HG02642 (cell line): ENCODE results near the gene NR2E3.

Experiments used
- ATAC-seq: cut with Tn5 transposase; IDR thresholded peaks from one replicate; pipeline ENCODE4 v1.9.1; 2021; ENCODE audit warnings: mild to moderate bottlenecking; ENCODE audit not compliant: unreplicated experiment, poor library complexity

NR2E3 gene

DNA sequence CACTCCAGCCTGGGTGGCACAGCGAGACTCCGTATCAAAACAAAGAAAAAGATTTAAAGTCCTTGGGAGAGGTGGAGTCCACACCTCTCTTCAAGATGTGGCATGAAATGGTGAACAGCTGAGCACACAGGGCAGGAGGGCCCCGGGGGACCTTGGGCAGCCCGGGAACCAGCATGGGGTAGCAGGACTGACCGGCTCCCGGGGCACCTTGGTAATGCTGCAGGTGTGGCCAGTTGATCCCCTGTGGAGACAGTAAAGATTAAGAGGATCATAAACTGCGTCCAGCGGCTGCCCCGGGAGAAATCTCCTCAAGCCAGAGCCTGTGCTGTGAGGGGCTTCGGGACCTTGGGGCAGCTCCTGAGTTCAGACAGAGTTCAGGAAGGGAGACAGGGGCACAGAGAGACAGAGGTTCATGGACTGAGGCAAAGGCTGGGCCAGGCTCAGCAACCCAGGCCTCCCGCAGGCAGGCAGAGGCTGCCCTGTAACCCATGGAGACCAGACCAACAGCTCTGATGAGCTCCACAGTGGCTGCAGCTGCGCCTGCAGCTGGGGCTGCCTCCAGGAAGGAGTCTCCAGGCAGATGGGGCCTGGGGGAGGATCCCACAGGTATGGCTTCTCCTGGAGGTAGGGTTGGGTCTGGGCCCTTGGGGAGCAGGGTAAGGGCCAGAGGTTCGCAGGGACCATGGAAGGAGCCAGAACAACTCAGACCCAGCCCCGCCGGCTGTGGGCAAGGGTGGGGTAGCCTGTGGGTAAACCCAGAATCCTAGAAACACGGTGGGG, at the start of gene NR2E3:
Gene NR2E3 (plus strand): TSS at position 299 of the 780 bp plus-strand sequence. CDS start 190 bp downstream, at position 489.
- ATAC-seq, result no peak

DNA sequence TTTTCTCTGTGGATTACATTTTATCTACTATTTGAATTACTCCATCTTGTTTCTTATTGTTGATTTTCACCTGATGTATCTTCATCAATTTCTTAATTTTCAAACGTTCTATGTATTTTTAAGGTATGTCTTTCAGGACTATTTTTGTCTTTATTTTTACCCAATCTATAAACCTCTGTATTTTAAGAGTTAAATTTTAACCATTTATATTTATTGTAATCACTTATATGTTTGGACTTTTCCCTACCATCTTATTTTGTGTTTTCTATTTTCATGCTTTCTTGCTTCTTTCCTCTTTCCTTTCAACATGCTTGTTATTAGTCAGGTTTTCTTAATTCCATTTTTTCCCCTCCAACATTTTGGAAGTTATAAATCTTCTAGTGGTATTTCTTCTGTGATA, 49.5 kb upstream of the NR2E3 start:
- ATAC-seq, result no peak

DNA sequence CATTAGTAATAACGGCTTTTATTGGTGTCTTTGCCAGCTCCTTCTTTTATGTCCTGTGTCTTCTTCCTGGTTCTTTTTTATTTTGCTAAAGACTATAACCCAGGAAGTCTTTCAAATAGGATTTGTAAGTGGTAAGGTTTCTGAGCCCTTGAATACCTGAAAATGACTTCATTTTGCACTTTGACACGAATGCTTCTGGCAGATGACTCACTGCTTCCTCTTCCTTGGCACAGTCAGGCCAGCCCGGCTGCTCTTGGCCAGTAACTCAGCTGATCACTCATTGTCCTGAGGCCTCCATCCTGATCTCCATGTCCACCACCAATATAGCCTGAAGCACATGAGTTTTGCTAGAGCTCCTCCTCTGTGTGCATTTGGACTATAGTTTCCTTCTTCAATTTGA, 48.7 kb upstream of the NR2E3 start:
- ATAC-seq, result no peak

DNA sequence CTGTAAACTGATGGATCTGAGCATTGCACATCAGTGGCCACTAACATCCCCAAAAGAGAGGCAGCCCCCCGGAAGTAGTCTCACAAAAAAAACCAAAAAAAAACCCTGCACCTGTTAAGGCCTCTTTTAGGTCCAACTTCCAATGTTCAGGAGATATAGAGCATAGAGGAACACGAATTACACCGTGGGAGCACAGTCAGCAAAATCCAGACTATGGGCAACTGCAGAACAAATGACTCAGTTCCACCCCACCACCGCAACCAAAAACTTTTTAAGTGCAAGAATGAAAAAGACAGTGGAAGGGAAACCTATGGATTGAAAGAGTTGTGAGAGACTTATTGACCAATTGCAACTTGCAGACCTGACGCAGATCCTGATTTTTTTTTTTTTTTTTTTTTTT, 42.2 kb upstream of the NR2E3 start:
- no peak for ATAC-seq

DNA sequence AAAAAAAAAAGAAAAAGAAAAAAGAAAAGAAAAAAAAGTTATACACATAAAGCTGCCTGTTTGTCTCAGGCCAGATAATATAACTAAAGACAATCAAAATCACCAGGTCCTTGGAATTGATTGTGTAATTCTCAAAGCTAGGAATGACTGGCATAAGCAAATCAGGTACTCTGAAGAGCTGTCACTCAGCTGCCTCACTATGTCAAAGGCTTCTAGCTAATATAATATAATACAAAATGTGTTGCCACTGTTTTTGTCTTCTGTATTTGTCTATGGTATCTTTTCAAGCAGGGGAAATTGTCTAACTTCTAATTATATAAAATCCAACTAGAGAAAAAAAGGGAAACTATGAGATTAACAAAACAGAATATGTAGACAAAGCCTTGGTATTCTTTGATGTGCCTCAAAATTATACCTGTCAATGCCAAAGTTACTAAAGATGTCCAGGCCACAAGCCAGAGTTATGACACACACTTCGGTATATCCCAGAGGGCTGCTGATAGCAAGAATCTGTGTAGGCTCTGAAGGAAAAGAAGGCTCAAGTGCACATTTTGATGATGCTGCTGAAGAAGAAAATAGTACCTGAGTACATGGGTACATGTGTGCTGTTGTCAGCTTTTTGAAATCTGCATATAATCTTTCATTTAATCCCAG, 37.0 kb upstream of the NR2E3 start:
- ATAC-seq, result no peak

DNA sequence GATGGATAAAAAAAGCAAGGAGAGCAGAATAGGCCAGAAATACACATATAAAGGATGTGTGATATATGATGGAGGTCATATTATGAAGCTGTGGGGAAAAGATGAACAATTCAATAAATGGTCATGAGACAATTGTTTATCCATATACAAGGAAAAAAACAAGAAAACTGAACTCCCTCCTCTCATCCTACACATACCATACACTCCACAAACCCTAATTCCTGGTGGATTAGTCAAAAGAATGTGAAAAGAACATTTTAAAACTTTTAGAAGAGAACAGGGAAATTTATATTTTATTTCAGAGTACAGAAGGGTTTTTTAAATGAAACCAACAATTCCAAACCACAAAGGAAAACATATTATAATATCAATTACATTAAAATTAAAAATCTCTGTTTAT, 34.5 kb upstream of the NR2E3 start:
- no peak for ATAC-seq

DNA sequence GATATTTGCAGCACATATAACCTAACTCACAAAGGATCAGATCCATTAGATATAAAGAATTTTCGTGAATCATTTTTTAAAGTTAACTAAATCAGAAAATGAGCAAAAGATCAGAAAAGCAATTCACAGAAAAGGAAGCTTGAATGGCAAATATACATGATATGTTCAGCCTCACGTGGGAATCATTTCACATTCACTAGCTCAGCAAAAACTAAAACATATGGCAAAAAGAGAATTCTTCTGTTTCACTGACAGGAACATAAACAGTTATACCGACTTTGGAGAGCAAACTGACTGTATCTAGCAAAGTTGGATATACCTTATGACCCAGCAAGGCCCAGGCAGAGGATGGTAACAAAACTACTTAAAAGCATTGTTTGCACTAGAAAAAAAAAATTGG, 34.0 kb upstream of the NR2E3 start:
- no peak for ATAC-seq

DNA sequence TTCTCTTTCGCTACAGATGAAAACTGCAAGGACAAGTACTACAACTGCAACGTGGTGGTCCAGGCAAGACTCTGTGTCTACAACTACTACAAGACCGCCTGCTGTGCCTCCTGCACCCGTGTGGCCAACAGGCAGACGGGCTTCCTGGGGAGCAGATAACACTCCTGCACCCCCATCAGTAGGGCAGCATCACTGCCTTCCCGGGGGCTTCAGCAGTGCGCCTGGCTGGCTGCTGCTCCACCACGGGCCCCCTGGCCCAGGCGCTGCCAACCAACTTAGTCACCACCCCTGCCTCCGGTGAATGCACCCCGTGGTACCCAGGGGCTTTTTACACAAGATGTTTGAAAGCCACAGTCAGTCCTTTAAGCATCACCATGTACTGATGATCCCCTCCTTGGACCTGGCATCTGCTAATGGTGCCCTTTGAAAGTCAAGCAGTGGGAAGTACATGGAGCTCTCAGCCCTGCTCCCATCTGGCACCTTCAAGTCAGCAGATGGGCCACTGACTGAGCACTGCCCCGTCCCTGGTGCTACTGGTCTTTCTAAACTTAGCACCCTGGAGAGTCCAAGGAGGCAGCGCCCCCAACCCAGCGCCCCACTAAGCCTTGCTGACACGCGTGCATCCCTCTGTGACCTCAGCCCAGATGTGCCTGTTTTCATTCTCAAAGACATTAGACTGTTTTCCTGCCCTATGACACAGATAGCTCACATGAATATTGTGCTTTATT, 33.0 kb upstream of the NR2E3 start:
- no peak for ATAC-seq

DNA sequence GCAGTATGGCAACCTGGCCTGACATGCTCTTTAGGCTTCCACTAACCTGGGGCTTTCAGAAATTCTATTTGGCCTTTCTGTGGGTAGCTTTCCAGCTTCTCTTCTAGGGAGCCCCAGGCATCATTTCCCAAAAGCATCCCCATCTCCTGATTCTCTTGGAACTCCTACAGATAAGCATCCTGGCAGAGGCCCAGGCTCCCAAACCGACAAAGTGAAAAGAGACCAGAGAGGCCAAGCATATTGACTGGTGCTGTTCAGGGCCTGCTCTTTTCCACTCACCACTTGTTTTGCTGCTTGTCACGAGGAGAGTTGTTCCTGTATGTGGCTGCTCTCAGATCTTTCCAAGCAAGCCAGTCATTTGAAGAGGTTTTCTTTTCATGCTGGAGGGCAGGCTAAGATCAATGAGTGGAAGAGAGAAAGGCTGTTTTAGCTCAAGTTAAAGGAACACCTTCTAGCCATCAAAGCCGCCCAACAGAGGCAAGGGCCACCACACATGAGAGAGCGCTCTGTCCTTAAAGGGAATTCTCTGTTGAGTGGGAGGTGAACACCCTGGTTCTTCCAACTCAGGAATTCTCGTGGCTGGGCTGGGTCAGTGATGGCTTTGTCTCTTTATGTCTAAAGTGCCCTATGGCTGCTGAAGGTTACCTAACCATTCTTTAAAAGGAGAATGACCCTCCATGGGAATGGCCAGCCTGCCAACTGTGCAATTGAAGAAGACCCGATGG, 31.1 kb upstream of the NR2E3 start:
- no peak for ATAC-seq

DNA sequence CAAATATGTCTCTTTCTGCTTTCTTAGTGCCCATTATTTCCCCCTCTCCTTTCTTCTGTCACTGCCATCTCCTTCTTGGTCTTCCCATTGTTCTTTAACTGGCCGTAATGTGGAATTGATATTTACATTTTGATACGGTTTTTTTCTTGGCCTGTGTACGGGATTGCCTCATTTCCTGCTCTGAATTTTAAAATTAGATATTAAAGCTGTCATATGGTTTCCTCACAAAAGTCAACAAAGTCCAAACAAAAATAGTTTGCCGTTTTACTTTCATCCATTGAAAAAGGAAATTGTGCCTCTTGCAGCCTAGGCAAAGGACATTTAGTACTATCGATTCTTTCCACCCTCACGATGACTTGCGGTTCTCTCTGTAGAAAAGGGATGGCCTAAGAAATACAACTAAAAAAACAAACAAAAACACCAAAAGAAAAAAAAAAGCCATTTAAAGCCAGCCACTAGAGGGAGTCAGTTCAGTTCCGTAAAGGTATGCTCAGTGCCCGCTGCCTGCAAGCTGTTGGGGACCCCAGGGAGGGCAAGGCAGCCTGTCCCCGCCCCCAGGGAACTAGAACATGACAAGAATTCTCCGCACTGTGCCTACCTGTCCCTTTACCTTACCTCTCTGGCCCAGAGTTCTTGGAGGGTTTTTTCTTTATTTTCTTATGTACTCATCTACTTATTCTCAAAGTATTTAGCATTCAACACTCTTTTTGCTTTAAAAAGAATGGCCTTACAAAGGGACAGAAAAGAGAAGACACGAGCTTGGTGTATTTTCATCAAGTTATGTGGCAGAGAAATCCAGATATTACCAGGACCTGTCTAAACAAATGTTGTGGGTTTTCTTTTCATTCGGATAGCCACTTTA, 30.0 kb upstream of the NR2E3 start:
- no peak for ATAC-seq

DNA sequence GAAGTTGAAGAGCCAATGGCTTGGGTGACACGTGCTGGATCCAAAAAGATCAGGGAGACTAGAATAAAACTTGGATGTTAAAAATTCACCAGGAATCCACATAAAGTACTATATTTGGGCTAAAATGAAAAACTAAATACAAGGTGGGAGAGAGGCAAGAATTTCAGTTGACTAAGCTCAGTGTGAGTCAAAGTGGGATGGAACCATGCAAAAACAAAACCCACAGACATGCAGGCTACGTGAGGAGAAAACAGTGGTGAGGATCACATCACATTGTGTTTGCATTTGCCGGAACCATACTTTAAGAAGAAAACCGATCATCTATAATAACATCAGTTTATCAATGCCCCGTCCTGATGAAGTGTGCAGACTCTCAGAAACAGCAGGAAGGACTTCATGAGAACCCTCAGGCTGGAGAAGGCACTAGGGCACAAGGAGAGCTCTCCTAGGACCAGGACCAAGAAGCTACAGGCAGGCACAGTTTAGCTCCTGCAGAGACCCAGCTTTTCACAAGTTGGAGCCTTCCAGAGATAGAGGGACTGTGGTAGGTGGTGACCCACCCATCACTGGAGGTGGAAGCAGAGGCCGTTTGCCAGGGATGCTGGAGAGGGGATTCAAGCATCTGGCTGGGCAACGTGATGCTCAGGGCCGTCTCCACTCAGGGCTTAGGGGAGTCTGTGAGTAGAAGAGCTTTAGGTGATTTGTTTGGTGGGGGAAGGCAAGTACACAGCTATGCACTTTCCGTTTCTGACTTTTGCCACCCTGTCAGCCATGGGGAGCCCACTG, 29.0 kb upstream of the NR2E3 start:
- ATAC-seq, result no peak

DNA sequence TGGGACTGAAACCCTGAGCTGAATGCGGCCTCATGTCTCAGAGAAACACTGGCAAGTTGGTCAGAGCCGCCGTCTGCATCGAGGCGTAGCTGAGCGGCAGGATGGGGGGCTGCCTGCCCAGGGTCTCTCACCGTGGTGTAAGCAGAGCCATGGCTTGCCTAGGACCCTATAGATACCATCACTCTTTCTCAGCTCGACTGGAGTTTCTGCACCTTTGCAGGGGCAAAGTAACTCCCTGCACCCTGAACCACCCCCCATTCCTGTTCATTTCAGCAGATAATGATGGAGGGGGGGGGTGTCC, 28.4 kb upstream of the NR2E3 start:
- ATAC-seq, result no peak

DNA sequence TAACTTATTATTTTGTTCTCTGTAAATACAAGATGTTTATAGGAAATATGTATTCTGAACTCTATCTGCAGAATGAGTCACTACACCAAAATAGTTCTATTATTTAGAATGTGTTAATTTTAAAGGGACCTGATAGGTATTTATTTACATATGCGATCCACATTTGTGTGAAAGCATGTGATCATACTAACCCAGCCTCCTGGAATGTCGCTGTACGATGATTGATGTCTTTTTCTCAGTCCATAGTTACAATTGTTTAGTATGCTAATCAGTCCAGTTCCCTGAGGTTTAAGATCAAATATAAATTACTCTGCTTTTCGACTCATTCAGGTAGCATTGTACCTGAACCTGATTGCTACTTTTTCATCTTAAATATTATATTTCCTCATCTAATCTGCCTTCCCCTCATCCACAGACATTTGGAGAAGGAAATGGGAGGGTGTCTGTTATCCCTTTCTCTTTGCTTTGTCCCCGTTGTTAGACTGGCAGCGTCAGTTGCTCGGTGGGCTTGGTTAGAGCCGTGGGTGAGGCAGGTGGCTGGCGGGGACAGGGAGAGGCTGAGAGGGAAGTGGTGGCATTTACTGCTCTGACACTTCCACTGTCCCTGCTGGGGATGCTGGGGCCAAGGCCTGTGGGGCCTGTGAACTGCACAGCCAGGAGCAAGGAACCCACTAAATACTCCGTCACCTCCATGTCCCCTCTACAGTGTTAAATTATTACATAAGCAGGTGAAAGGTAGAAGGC, 27.8 kb upstream of the NR2E3 start:
- ATAC-seq, result no peak

DNA sequence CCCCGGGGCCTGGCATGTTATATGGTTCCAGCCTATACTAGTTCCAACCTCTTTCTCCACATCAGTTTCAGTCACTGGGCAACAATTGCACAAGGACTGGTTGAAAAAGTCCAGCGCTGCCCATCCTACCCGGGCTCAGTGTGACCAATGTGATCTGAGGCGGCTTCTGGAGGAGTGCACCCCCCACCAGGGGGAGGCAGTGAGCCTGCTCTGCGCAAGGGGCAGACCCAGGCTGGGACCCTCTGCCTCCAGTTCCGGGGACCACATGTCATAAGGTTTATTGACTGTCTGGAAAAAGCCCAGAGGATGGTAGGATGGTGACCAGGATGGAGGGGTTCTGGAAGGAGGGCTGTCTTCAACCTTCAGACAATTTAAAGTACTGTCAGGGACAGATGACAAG, 25.6 kb upstream of the NR2E3 start:
- no peak for ATAC-seq

DNA sequence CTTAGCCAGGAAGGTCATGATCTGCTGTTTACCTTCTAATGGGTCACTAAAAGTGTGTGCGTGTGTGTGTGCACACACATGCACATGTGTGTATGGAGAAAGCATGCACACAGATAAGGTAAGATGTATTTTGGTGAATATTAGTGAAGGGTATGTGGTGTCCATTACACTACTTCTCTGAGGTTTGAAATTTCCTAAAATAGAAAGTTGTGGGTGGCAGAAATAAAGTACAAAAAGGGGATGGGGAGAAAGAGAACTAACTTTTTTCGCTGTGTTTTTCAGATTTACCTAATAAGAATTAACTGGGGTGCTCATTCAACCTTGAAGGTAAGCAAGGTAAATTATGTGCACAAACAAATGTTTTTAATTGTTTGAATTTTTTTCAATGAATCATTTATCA, 24.4 kb upstream of the NR2E3 start:
- no peak for ATAC-seq

DNA sequence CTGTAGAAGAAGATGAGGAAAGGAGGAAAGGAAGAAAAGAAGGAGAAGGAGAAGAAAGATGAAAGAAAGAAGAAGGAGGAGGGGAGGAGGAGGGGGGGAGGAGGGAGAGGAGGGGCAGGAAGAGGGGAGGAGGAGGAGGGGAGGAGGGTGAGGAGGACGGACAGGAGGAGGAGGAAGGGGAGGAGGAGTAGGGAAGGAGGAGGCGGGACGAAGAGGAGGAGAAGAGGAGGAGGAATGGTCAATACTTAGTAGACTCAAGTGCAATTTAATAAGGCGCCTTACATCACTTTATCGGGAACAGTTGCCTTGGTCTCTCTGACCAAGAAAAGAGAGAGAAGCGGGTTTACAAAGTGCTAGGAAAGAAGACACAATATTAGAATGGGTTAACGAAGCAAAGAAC, 23.7 kb upstream of the NR2E3 start:
- no peak for ATAC-seq

DNA sequence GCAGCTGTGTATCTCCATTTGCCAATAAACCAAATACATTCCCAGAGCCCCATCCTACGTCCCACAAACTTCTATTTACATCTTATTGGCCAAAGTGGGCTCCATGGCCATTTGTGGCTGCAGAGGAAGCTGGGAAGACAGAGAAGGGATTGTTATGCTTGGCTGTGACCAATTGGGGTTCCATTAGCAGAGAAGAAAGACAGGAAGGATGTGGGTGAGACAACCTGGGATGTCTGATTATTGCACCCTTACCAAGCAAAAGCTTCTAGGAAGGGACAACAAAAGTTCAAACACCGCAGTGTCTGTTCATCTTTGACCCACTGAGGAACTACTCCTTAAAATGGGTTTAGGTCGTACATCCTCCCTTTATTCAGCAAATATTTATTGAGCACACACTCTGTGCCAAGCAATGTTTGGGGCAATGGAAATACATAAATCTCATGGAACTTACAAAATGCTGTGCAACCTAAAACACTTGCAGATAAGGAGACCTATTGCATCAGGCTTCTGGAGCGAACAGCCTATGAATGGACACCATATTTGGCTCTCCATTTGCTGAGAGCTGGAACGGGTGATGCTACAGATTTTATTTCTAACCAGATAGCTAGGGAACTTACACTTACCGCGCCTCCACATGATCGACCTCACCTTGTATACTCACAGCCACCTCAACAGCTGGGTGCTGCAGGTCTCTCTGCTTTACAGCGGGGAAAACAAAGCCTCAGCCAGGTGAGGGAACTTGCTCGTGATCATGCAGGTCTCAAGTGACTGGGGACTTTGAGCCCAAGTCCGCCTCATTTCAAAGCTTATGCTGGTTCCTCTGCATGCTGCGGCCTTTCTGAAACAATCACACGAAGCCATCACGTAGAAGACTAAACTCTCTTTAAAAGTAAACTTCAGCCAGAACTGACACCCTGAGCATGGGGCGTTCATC, 21.4 kb upstream of the NR2E3 start:
- ATAC-seq, result no peak

DNA sequence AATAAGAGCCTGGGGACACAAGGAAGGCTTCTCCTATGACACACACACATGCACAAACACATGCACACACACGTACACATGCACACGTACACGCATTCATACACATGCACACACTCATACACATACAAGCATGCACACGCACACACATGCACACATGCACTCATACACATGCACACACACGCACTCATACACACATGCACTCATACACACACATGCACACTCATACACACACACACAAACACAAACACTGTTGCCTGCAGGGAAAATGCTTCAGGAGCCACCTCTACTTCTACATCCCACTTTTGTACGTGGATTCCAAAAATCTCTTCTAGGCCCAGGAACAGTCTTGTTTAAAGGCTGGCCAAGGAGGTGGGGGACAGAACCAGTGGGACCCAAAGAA, 20.7 kb upstream of the NR2E3 start:
- no peak for ATAC-seq
